ENCODE data around the gene GALR1. TPM values are rescaled to one million over a fixed set of nuclear protein-coding genes. Genes with fewer than 3 reads are reported as not detected.

GALR1 gene, protein sequence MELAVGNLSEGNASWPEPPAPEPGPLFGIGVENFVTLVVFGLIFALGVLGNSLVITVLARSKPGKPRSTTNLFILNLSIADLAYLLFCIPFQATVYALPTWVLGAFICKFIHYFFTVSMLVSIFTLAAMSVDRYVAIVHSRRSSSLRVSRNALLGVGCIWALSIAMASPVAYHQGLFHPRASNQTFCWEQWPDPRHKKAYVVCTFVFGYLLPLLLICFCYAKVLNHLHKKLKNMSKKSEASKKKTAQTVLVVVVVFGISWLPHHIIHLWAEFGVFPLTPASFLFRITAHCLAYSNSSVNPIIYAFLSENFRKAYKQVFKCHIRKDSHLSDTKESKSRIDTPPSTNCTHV
- not detected in 2 replicates for total RNA-seq

DNA sequence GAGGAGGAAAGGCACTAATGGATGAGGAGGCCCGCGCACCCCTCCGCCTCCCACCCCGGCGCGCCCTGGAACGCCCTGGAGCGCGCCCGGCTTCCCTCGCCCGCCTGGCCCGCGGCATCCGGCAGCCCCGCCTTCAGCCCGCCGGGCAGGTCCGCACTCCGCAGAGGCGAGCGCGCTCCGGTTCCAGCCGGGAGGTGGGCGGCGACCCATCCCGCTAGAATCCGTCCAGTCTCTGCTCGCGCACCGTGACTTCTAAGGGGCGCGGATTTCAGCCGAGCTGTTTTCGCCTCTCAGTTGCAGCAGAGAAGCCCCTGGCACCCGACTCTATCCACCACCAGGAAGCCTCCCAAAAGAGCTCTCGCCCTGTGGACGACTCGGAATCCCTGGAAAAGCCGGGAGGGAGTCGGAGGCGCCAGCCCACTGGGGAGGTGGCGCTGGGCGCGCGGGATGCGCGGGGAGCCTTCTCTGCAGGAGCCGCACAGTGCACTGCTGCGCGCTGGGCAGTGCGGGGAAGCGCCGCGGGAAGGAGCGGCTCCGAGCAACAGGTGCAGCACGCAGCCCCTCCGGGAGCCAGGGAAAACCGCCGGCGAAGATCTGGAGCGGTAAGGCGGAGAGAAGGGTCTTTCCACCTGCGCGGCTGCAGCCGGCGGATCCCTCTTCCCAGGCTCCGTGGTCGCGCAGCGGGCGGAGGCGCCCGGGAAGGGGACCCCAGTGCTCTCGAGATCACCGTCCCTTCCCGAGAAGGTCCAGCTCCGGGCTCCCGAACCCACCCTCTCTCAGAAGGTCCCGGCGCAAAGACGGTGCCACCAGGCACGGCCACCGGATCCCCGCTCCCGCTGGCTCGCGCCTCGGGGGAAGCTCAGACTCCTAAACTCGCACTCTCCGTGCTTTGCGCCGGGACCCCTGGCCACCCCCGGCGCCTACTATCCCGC, at the start of gene GALR1:
Gene GALR1 (plus strand): TSS at position 280 of the 932 bp plus-strand sequence. CDS start 701 bp downstream, outside the sequence.

Other genes with a start within 250 kb of the GALR1 start
- gene MBP, start 117.1 kb upstream of the GALR1 start, total RNA-seq = 0.99 and 17.8 TPM in 2 replicates